SH-SY5Y (cell line): ENCODE results near the gene PRKD1.

ENCODE experiments used
- GATA2 ChIP-seq: IDR thresholded peaks from 2 replicates; pipeline ENCODE4 v1.6.1; 2011; ENCODE audit warnings: mild to moderate bottlenecking, low read depth, low read length
- GATA3 ChIP-seq: IDR thresholded peaks from 2 replicates; pipeline ENCODE4 v1.6.1; 2011; ENCODE audit warnings: low read depth, mild to moderate bottlenecking, low read length, moderate library complexity

DNA sequence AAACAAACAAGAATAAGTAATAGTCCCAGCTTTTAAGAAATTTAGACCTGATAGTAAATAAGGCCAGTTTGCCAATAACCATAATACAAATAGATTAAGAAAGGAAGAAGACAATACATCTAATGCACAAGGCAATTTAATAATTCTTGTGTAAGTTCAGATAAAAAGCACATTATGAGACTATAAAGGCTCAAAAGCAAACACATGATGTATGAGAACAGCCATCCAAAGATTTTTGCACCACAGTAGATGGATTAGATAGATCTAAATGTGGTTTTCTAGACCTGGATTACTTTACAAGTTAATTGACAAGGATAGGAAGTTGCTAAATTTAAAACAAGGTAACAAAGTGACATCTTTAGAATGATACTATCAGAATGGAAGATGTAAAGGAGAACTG, 125.4 kb downstream of the PRKD1 start:
- TF ChIP-seq GATA3, result no peak
- no peak for TF ChIP-seq GATA2
